Lung microvascular endothelial cell (primary cell): ENCODE data around the gene ZNF3. TPM values are rescaled to one million over a fixed set of nuclear protein-coding genes. Genes with fewer than 3 reads are reported as not detected.
"Not testable (repeated sequence)": the region's sequence is repeated elsewhere in the genome, so short reads cannot be mapped to it uniquely, and the experiment has no call there.

Experiments used
- DNase-seq, 2 donors: peaks; one replicate each; pipeline versions ENCODE4 v3.0.0 to v3.0.0-alpha.2; 2010; ENCODE audit warnings: low read depth in 2 of 2
- total RNA-seq: library from RNA; depleted of rRNA; stranded (reverse); fragments of >200 nt; gene quantifications from 2 replicates; pipeline ENCODE4 v1.2.1, GENCODE V29; 2014

Gene ZNF3
- 18.1 and 26.0 TPM in 2 replicates for total RNA-seq

GRCh38 chr7:100081535-100082102 is at the start of gene ZNF3:
TSS of gene ZNF3 (minus strand) at chr7:100081723. CDS start at chr7:100077357, 4,366 bp downstream.
- DNase-seq, result peak; percentile 99

GRCh38 chr7:100130608-100131453 is 49.3 kb upstream of the ZNF3 start:
- peak; percentile 53 to 67 for DNase-seq

GRCh38 chr7:100130220-100130607 is 48.7 kb upstream of the ZNF3 start:
- DNase-seq, result not testable (repeated sequence)

GRCh38 chr7:100128637-100128963 is 47.1 kb upstream of the ZNF3 start:
- DNase-seq, result no peak

- DNase-seq, result no peak
These were observed 46.5 kb upstream of the ZNF3 start for GRCh38 chr7:100127866-100128636.

GRCh38 chr7:100126931-100127865 is 45.7 kb upstream of the ZNF3 start, which contains the start of gene MBLAC1:
TSS of gene MBLAC1 (plus strand) at chr7:100126967. CDS start at chr7:100127396, 429 bp downstream.
- DNase-seq, result peak; percentile 93 to 94

GRCh38 chr7:100126239-100126930 is 44.9 kb upstream of the ZNF3 start:
- no peak for DNase-seq

- no peak for DNase-seq
These were observed 43.0 kb upstream of the ZNF3 start for GRCh38 chr7:100124301-100125230.

GRCh38 chr7:100122568-100122967 is 41.0 kb upstream of the ZNF3 start:
- DNase-seq, result no peak

GRCh38 chr7:100122067-100122466 is 40.5 kb upstream of the ZNF3 start:
- no peak for DNase-seq

- DNase-seq, result no peak
These were observed 39.2 kb upstream of the ZNF3 start for GRCh38 chr7:100120733-100121036.

GRCh38 chr7:100119970-100120732 is 38.6 kb upstream of the ZNF3 start:
- peak; percentile 48 to 64 for DNase-seq

GRCh38 chr7:100119072-100119969 is 37.8 kb upstream of the ZNF3 start, which contains the start of the genes CNPY4 and TAF6:
TSS of gene CNPY4 (plus strand) at chr7:100119634. CDS start at chr7:100119745, 111 bp downstream.
TSS of gene TAF6 (minus strand) at chr7:100119358. CDS start at chr7:100114209, 5,149 bp downstream.
- peak; percentile 97 for DNase-seq

GRCh38 chr7:100118388-100119071 is 37.0 kb upstream of the ZNF3 start:
- no peak for DNase-seq

GRCh38 chr7:100115026-100115425 is 33.5 kb upstream of the ZNF3 start:
- no peak for DNase-seq

- no peak for DNase-seq
These were observed 30.4 kb upstream of the ZNF3 start for GRCh38 chr7:100111914-100112313.

GRCh38 chr7:100111156-100111555 is 29.6 kb upstream of the ZNF3 start:
- no peak for DNase-seq
